Cerebellar nuclear complex (tissue), 1 donor: Measurements from ENCODE around the gene CARMIL3.
"Not testable (repeated sequence)": the region's sequence is repeated elsewhere in the genome, so short reads cannot be mapped to it uniquely, and the experiment has no call there.

Experiments
- DNase-seq, 2 experiments: peaks; one replicate each; lab custom pipeline; 2025; lab: John Stamatoyannopoulos, UW

The CARMIL3 gene

GRCh38 chr14:24051789-24052655, at the start of gene CARMIL3:
CARMIL3 (plus strand) TSS chr14:24052009; CDS start chr14:24052154, 145 bp downstream.
- DNase-seq, result peak in 1 of 2 experiments; percentile 14

- DNase-seq, result not testable (repeated sequence)
These were observed 45.4 kb upstream of the CARMIL3 start for GRCh38 chr14:24006471-24006816.

GRCh38 chr14:24006817-24007652, 44.8 kb upstream of the CARMIL3 start:
- not testable (repeated sequence) for DNase-seq

- no peak for DNase-seq
These were observed 40.8 kb upstream of the CARMIL3 start for GRCh38 chr14:24011051-24011450.

- DNase-seq, result not testable (repeated sequence)
These were observed 39.0 kb upstream of the CARMIL3 start for GRCh38 chr14:24012726-24013273.

- DNase-seq, result peak in 1 of 2 experiments; percentile 32
These were observed 37.9 kb upstream of the CARMIL3 start for GRCh38 chr14:24013654-24014514.

GRCh38 chr14:24015745-24016144, 36.1 kb upstream of the CARMIL3 start:
- not testable (repeated sequence) for DNase-seq

- DNase-seq, result not testable (repeated sequence)
These were observed 32.8 kb upstream of the CARMIL3 start for GRCh38 chr14:24018978-24019377.

GRCh38 chr14:24019944-24020343, 31.9 kb upstream of the CARMIL3 start:
- not testable (repeated sequence) for DNase-seq

- not testable (repeated sequence) for DNase-seq
These were observed 31.3 kb upstream of the CARMIL3 start for GRCh38 chr14:24020520-24020919.

GRCh38 chr14:24024939-24025418, 26.8 kb upstream of the CARMIL3 start:
- DNase-seq, result not testable (repeated sequence)

- DNase-seq, result not testable (repeated sequence)
These were observed 22.1 kb upstream of the CARMIL3 start for GRCh38 chr14:24029687-24030086.

- not testable (repeated sequence) for DNase-seq
These were observed 20.5 kb upstream of the CARMIL3 start for GRCh38 chr14:24031331-24031730.

GRCh38 chr14:24032727-24033418, 18.9 kb upstream of the CARMIL3 start:
- no peak for DNase-seq

- DNase-seq, result not testable (repeated sequence)
These were observed 16.0 kb upstream of the CARMIL3 start for GRCh38 chr14:24035769-24036168.

- no peak for DNase-seq
These were observed 15.4 kb upstream of the CARMIL3 start for GRCh38 chr14:24036169-24036962.

- DNase-seq, result not testable (repeated sequence)
These were observed 14.7 kb upstream of the CARMIL3 start for GRCh38 chr14:24036963-24037657.

- no peak for DNase-seq
These were observed 14.2 kb upstream of the CARMIL3 start for GRCh38 chr14:24037658-24038037.

GRCh38 chr14:24038686-24039085, 13.1 kb upstream of the CARMIL3 start:
- no peak for DNase-seq
